ENCODE measurements around the gene EDIL3. TPM values are rescaled to one million over a fixed set of nuclear protein-coding genes. Genes with fewer than 3 reads are reported as not detected.

The EDIL3 gene
- polyA plus RNA-seq, 1 donor (not counting 4 experiments of a cell fraction or from before 2014, with no cell fraction given) = 0.34 TPM

- H3K9ac ChIP-seq (ENCODE audit: control insufficient read depth, extremely low read depth, insufficient read depth, low read length) = no peak overlapping the region
- no peaks in the 10 kb centered on the region for H3K27me3 ChIP-seq (ENCODE audit: control insufficient read depth, extremely low read depth, insufficient read depth, low read length)
- no peaks in the 10 kb centered on the region for H3K4me1 ChIP-seq (ENCODE audit: control insufficient read depth, extremely low read depth, insufficient read depth, low read length)
- no peak overlapping the region for H3K27ac ChIP-seq (ENCODE audit: control insufficient read depth, insufficient read depth, low read length)
- DNase-seq (ENCODE audit: low read depth, low spot score) = no peak
- H3K4me3 ChIP-seq (ENCODE audit: control insufficient read depth in 2 of 3, extremely low read depth in 1 of 3, insufficient read depth in 2 of 3, low read depth in 1 of 3, low read length in 3 of 3) = no peak overlapping the region
- H3K36me3 ChIP-seq (ENCODE audit: control insufficient read depth in 2 of 2, extremely low read depth in 1 of 2, insufficient read depth in 2 of 2, low read length in 2 of 2) = no peaks in the 10 kb centered on the region
- no peaks in the 10 kb centered on the region for H4K20me1 ChIP-seq (ENCODE audit: control insufficient read depth, extremely low read depth, insufficient read depth, low read length)
- no peaks in the 10 kb centered on the region for H3K9me3 ChIP-seq (ENCODE audit: control insufficient read depth, low read depth, low read length)
- no peak for FAIRE-seq
- dilution Hi-C loops (cut with MboI; ENCODE audit: extremely low pct_ligation_motif_present, low sequenced_read_pairs) = no loop called here
- TF ChIP-seq EZH2 (IDR thresholded peaks at IDR 0.05; ENCODE audit: low read length) = no peak
- TF ChIP-seq CTCF (optimal IDR thresholded peaks at IDR 0.05 in 1 of 3, IDR thresholded peaks at IDR 0.05 in 1 of 3, conservative IDR thresholded peaks at IDR 0.05 in 1 of 3; ENCODE audit: extremely low read depth in 1 of 3, insufficient read depth in 2 of 3, low read length in 3 of 3) = no peak
- no peak overlapping the region for H3K4me2 ChIP-seq (ENCODE audit: control insufficient read depth, extremely low read depth, insufficient read depth, low read depth, low read length)
- H2AFZ ChIP-seq (ENCODE audit: control insufficient read depth, low read length) = no peak overlapping the region
- no peaks in the 10 kb centered on the region for H3K9me1 ChIP-seq (ENCODE audit: control insufficient read depth, extremely low read depth, insufficient read depth, low read length)
- no peaks in the 10 kb centered on the region for H3K79me2 ChIP-seq (ENCODE audit: control insufficient read depth, insufficient read depth, low read length)
Observed at GRCh38 chr5:84202136-84202535, 182.5 kb downstream of the EDIL3 start.

- Histone ChIP-seq H3K9me3 (ENCODE audit: control insufficient read depth, low read depth, low read length) (no peaks in the 10 kb centered on the region), H3K9me1 (ENCODE audit: control insufficient read depth, extremely low read depth, insufficient read depth, low read length) (no peaks in the 10 kb centered on the region), H3K9ac (ENCODE audit: control insufficient read depth, extremely low read depth, insufficient read depth, low read length) (no peak overlapping the region), H3K4me1 (ENCODE audit: control insufficient read depth, extremely low read depth, insufficient read depth, low read length) (no peaks in the 10 kb centered on the region), H3K36me3 (ENCODE audit: control insufficient read depth in 2 of 2, extremely low read depth in 1 of 2, insufficient read depth in 2 of 2, low read length in 2 of 2) (no peaks in the 10 kb centered on the region), H2AFZ (ENCODE audit: control insufficient read depth, low read length) (no peak overlapping the region), H4K20me1 (ENCODE audit: control insufficient read depth, extremely low read depth, insufficient read depth, low read length) (no peaks in the 10 kb centered on the region), H3K4me2 (ENCODE audit: control insufficient read depth, extremely low read depth, insufficient read depth, low read depth, low read length) (no peak overlapping the region), H3K27me3 (ENCODE audit: control insufficient read depth, extremely low read depth, insufficient read depth, low read length) (no peaks in the 10 kb centered on the region), H3K27ac (ENCODE audit: control insufficient read depth, insufficient read depth, low read length) (no peak overlapping the region), H3K79me2 (ENCODE audit: control insufficient read depth, insufficient read depth, low read length) (no peaks in the 10 kb centered on the region), H3K4me3 (ENCODE audit: control insufficient read depth in 2 of 3, extremely low read depth in 1 of 3, insufficient read depth in 2 of 3, low read depth in 1 of 3, low read length in 3 of 3) (no peak overlapping the region)
- TF ChIP-seq EZH2 (IDR thresholded peaks at IDR 0.05; ENCODE audit: low read length) (no peak), CTCF (optimal IDR thresholded peaks at IDR 0.05 in 1 of 3, IDR thresholded peaks at IDR 0.05 in 1 of 3, conservative IDR thresholded peaks at IDR 0.05 in 1 of 3; ENCODE audit: extremely low read depth in 1 of 3, insufficient read depth in 2 of 3, low read length in 3 of 3) (no peak)
- DNase-seq (ENCODE audit: low read depth, low spot score) = no peak
- no peak for FAIRE-seq
- dilution Hi-C loops (cut with MboI; ENCODE audit: extremely low pct_ligation_motif_present, low sequenced_read_pairs) = no loop called here
Observed at GRCh38 chr5:84197538-84197937, 187.1 kb downstream of the EDIL3 start.

All from keratinocyte (primary cell).